Left ventricle myocardium inferior (tissue), 1 donor: ENCODE results near the gene PKNOX2. TPM values are rescaled to one million over a fixed set of nuclear protein-coding genes. Genes with fewer than 3 reads are reported as not detected.

Source experiments
- DNase-seq: peaks from one replicate; pipeline ENCODE4 v3.0.0-alpha.2; 2020
- H3K27ac ChIP-seq: fragments of 200-600 bp; replicated peaks from 2 replicates; pipeline ENCODE4 v1.8.0; 2021
- H3K27me3 ChIP-seq: fragments of 200-600 bp; 2 replicates; pipeline ENCODE4 v1.8.0; 2021; ENCODE audit warnings: low read depth
- H3K36me3 ChIP-seq: fragments of 200-600 bp; 2 replicates; pipeline ENCODE4 v1.8.0; 2021
- H3K4me1 ChIP-seq: fragments of 200-600 bp; 2 replicates; pipeline ENCODE4 v1.8.0; 2021
- H3K4me3 ChIP-seq: fragments of 200-600 bp; 2 replicates; pipeline ENCODE4 v1.8.0; 2021; ENCODE audit warnings: mild to moderate bottlenecking, moderate library complexity
- H3K9me3 ChIP-seq: fragments of 200-600 bp; replicated peaks from 2 replicates; pipeline ENCODE4 v1.8.0; 2021
- CTCF ChIP-seq: fragments of 200-600 bp; IDR thresholded peaks from 2 replicates; pipeline ENCODE4 v1.8.0; 2021; ENCODE audit warnings: antibody characterized with exemption, mild to moderate bottlenecking, borderline replicate concordance
- intact Hi-C: fragments of 100-400 bp; cut with micrococcal nuclease; formaldehyde crosslinking; loops from one replicate; pipeline ENCODE4 v1.11.0; 2022
- total RNA-seq: library from RNA; stranded (reverse); fragmentation: NEBNext Ultra II Directional; extraction: Animal tissue kit (Norgen Biotek cat#: 25700); gene quantifications from one replicate; pipeline ENCODE4 v1.2.1, GENCODE V29; 2021
- donor health status: DM: no; HTN: yes; CAD: no; lungs with severe emphysema.

The PKNOX2 gene
- total RNA-seq, 1 donor from 2014 or later = 6.2 TPM

GRCh38 chr11:125344846-125345420 lies 180.4 kb downstream of the PKNOX2 start:
- no peak for TF ChIP-seq CTCF
- Histone ChIP-seq H3K9me3 (no peaks in the 10 kb centered on the region), H3K27me3 (no peaks in the 10 kb centered on the region), H3K36me3 (no peaks in the 10 kb centered on the region), H3K27ac (peak overlapping the region; percentile 62), H3K4me3 (no peak overlapping the region), H3K4me1 (peaks cover 39% of the 10 kb centered on the region)
- intact Hi-C loops = loop anchor here (10.0 kb wide), 1 partner anchor 170 kb away; no protein-coding TSS in a partner anchor
- DNase-seq = no peak

DNA sequence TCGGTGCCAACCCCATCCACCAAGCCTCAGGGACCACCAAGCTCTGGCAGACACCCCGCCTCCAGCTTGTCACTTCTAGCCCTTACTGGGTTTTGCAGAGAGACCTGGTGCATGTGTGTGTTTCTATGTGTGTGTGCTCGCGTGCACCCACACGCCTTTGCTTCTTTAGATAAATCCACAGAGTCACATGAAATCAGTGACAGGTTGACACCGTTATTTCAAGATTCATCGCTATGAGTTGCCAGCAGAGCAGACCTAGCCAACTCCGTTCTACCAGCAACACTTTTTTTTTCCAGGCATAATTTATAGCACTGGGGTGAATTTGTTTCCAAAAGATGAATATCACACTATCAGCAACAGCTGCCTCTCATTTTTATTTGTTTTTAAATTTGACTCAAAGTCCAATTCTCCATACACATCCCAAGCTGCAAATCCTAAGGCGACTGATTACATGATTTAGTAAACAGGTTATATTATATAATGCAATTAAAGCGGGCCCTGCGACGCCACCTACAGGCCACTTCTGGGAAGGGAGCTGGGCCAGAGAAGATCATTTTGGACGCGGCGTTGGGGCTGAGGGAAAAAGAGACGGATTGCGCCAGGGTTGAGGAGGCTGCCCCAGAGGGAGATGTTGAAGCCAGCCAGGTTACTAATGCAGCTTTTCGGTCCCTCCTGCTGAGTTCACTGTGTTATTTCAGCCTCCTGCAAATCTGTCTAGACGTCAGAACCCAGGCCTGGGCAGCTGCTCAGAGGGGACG lies 181.0 kb downstream of the PKNOX2 start:
- peak; percentile 83 for DNase-seq
- no peak overlapping the region for H3K4me3 ChIP-seq
- intact Hi-C loops = loop anchor here (10.0 kb wide), 1 partner anchor 171 kb away; no protein-coding TSS in a partner anchor
- no peaks in the 10 kb centered on the region for H3K27me3 ChIP-seq
- TF ChIP-seq CTCF = peak; percentile 88
- H3K27ac ChIP-seq = peak overlapping the region; percentile 62
- no peaks in the 10 kb centered on the region for H3K9me3 ChIP-seq
- no peaks in the 10 kb centered on the region for H3K36me3 ChIP-seq
- H3K4me1 ChIP-seq = peaks cover 39% of the 10 kb centered on the region

DNA sequence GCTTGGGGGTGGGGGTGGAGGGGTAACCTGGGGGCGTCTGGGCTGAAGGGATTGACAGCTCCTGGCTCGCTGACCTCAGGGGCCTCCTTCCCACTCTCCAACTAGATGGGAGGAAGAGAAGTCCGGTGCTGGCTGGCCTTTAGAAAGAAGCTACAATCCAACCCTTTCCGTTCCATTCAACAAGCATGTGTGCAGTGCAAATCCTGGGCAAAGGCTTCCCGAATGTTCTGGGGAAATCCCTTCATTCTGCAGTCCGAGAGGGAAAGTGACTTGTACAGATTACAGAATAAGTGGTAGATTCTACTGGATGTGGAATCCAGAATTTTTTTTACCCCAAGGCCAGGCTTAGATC lies 181.6 kb downstream of the PKNOX2 start:
- no peak overlapping the region for H3K4me3 ChIP-seq

DNA sequence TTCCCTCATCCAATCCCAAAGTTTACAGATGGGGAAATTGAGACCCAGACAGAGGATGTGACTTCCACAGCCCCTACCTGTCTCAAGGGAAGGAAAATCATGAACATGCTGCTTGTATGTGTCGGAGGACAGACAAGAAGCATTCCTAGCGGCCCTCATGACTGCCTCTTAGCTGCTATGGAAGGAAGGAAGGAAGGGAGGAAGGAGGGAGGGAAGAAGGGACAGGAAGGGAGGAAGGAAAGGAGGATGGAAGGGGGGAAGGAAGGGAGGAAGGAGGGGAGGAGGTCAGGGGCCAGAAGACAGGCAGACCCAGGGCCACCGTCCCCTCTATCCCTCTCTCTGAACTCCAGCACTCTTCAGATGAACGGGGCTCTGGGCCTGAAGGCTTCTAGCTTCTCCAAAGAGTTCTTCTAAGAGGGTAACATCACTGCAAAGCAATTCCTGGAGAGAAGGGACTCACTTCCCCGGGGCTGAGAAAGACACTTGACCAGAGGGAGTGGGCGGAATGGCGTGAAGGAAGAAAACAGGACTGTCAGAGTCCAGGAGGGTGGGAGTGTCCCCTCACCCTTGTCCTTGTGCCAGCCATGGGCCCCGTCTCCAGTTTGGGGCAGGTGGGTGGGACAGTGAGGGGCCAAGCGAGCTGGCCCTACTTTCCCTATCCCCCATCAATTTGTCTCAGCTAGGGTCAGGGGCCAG lies 182.2 kb downstream of the PKNOX2 start:
- no peaks in the 10 kb centered on the region for H3K36me3 ChIP-seq
- no peak for DNase-seq
- peaks cover 39% of the 10 kb centered on the region for H3K4me1 ChIP-seq
- H3K27ac ChIP-seq = peak overlapping the region; percentile 62
- no peak for TF ChIP-seq CTCF
- H3K4me3 ChIP-seq = no peak overlapping the region
- H3K27me3 ChIP-seq = no peaks in the 10 kb centered on the region
- H3K9me3 ChIP-seq = no peaks in the 10 kb centered on the region
- intact Hi-C loops = loop anchor here (10.0 kb wide), 1 partner anchor 172 kb away; no protein-coding TSS in a partner anchor

More for the DNA sequence above, 181.6 kb downstream of the PKNOX2 start:
- Histone ChIP-seq H3K4me1 (peaks cover 39% of the 10 kb centered on the region), H3K9me3 (no peaks in the 10 kb centered on the region), H3K36me3 (no peaks in the 10 kb centered on the region), H3K27me3 (no peaks in the 10 kb centered on the region), H3K27ac (peak overlapping the region; percentile 62)
- DNase-seq = no peak
- intact Hi-C loops = loop anchor here (10.0 kb wide), 1 partner anchor 171 kb away; no protein-coding TSS in a partner anchor
- no peak for TF ChIP-seq CTCF

- TF ChIP-seq CTCF = no peak
- intact Hi-C loops = loop anchor here (10.0 kb wide), 1 partner anchor 172 kb away; no protein-coding TSS in a partner anchor
- Histone ChIP-seq H3K4me1 (peaks cover 39% of the 10 kb centered on the region), H3K4me3 (no peak overlapping the region), H3K27me3 (no peaks in the 10 kb centered on the region), H3K27ac (peak overlapping the region; percentile 62), H3K36me3 (no peaks in the 10 kb centered on the region), H3K9me3 (no peaks in the 10 kb centered on the region)
- DNase-seq = no peak
Observed at GRCh38 chr11:125347261-125347585, 182.7 kb downstream of the PKNOX2 start.
